HL-60 (cell line): ENCODE data around the gene SLC25A19.

Experiments
- DNase-seq, 2 experiments: peaks; one replicate each; pipeline ENCODE4 v3.0.0-alpha.2; 2010 to 2020; ENCODE audit warnings: low read depth in 1 of 2, low spot score in 1 of 2
- H3K27ac ChIP-seq: fragments of 250-450 bp; sonication (Bioruptor Pico); replicated peaks from 2 replicates; pipeline ENCODE4 v1.5.1; 2020; ENCODE audit warnings: mild to moderate bottlenecking, moderate library complexity
- H3K27me3 ChIP-seq: fragments of 250-450 bp; sonication (Bioruptor Pico); 2 replicates; pipeline ENCODE4 v1.5.1; 2021; ENCODE audit warnings: mild to moderate bottlenecking, moderate library complexity; ENCODE audit not compliant: insufficient read depth, poor library complexity, severe bottlenecking
- H3K4me3 ChIP-seq: replicated peaks from 2 replicates; pipeline ENCODE4 v1.5.1; 2011; ENCODE audit warnings: mild to moderate bottlenecking, control low read depth, low read length; ENCODE audit not compliant: insufficient read depth
- CTCF ChIP-seq: IDR thresholded peaks from one replicate; pipeline ENCODE4 v1.5.1; 2011; ENCODE audit warnings: low read length, control low read depth, inconsistent platforms; ENCODE audit not compliant: insufficient read depth
- GABPA ChIP-seq: IDR thresholded peaks from 2 replicates; pipeline ENCODE4 v1.6.1; 2012; ENCODE audit warnings: low read depth
- POLR2AphosphoS5 ChIP-seq: IDR thresholded peaks from 2 replicates; pipeline ENCODE4 v1.6.1; 2012; ENCODE audit warnings: low read depth
- REST ChIP-seq: IDR thresholded peaks from 2 replicates; pipeline ENCODE4 v1.6.1; 2012; ENCODE audit warnings: low read depth; ENCODE audit not compliant: insufficient replicate concordance
- SPI1 ChIP-seq: IDR thresholded peaks from 2 replicates; pipeline ENCODE4 v1.6.1; 2012; ENCODE audit warnings: low read depth, mild to moderate bottlenecking, borderline replicate concordance

Gene SLC25A19

GRCh38 chr17:75271955-75272847 lies 17.0 kb downstream of the SLC25A19 start:
- Histone ChIP-seq H3K4me3 (peak overlapping the region; percentile 70), H3K27ac (peak overlapping the region; percentile 98), H3K27me3 (no peaks in the 10 kb centered on the region)
- peak in 1 of 2 experiments; percentile 41 for DNase-seq
- TF ChIP-seq POLR2AphosphoS5 (no peak), SPI1 (no peak), GABPA (no peak), REST (no peak), CTCF (no peak)

- peak overlapping the region; percentile 70 for H3K4me3 ChIP-seq
- H3K27me3 ChIP-seq, result no peaks in the 10 kb centered on the region
- peak overlapping the region; percentile 98 for H3K27ac ChIP-seq
- TF ChIP-seq POLR2AphosphoS5 (no peak; the same call in 1 of the 2 replicates), CTCF (peak; percentile 39), GABPA (peak; percentile 61), REST (peak; percentile 7), SPI1 (peak; percentile 48; the same call in 1 of the 2 replicates)
- DNase-seq, result peak; percentile 73 to 80
These were observed 17.8 kb downstream of the SLC25A19 start for GRCh38 chr17:75271233-75271954.

GRCh38 chr17:75270966-75271232 lies 18.3 kb downstream of the SLC25A19 start, which contains the start of gene MIF4GD:
Gene MIF4GD (minus strand): TSS chr17:75271231. CDS start chr17:75270195, 1,036 bp downstream.
- H3K27me3 ChIP-seq, result no peaks in the 10 kb centered on the region
- no peak for TF ChIP-seq CTCF
- TF ChIP-seq REST, result no peak
- no peak for TF ChIP-seq POLR2AphosphoS5
- no peak for TF ChIP-seq SPI1
- no peak for TF ChIP-seq GABPA
- H3K4me3 ChIP-seq, result peak within 1 kb of the TSS; percentile 74
- DNase-seq, result no peak
- H3K27ac ChIP-seq, result peak within 1 kb of the TSS; percentile 98
